IMR-90 (cell line): ENCODE data around the gene SDR9C7. TPM values are rescaled to one million over a fixed set of nuclear protein-coding genes. Genes with fewer than 3 reads are reported as not detected.

Experiments
- ATAC-seq: fragments of 200-7000 bp; cut with Tn5 transposase; 2 replicates; pipeline ENCODE4 v1.9.1; 2020; ENCODE audit warnings: low read depth, mild to moderate bottlenecking, moderate library complexity
- BruUV-seq: library from RNA; stranded (reverse); fragments of 400-500 nt; replicated peaks from 2 replicates; lab custom pipeline; 2021; lab: Mats Ljungman, UMichigan
- CTCF ChIA-PET: fragments of 300-600 bp; formaldehyde crosslinking; extraction: SDS; loops from one replicate; lab custom pipeline; 2021; ENCODE audit warnings: antibody characterized with exemption; lab: Yijun Ruan, JAX
- POLR2A ChIA-PET: fragments of 300-600 bp; sonication (Branson Sonifier 250); formaldehyde crosslinking; loops from one replicate; lab custom pipeline; 2022; ENCODE audit warnings: antibody characterized with exemption; ENCODE audit not compliant: unreplicated experiment; lab: Charles Lee
- DNase-seq: peaks from one replicate; pipeline ENCODE4 v3.0.0; 2013
- H2AFZ ChIP-seq: replicated peaks from 2 replicates; pipeline ENCODE3; 2013; ENCODE audit warnings: low read length, mild to moderate bottlenecking; ENCODE audit not compliant: poor library complexity
- H2AK5ac ChIP-seq: 2 replicates; pipeline ENCODE4 v1.6.1; 2013; ENCODE audit warnings: low read depth, low read length, inconsistent platforms
- H2AK9ac ChIP-seq: replicated peaks from 2 replicates; pipeline ENCODE3; 2013; ENCODE audit warnings: mild to moderate bottlenecking, low read depth, low read length, moderate library complexity; ENCODE audit not compliant: poor library complexity
- H2BK120ac ChIP-seq: 2 replicates; pipeline ENCODE4 v1.6.1; 2013; ENCODE audit warnings: low read depth, low read length, inconsistent platforms
- H2BK15ac ChIP-seq: 3 replicates; pipeline ENCODE4 v1.6.1; 2013; ENCODE audit warnings: low read depth, low read length, inconsistent platforms
- H2BK20ac ChIP-seq: 2 replicates; pipeline ENCODE4 v1.6.1; 2013; ENCODE audit warnings: low read depth, mild to moderate bottlenecking, inconsistent platforms, low read length, moderate library complexity
- H2BK5ac ChIP-seq: 2 replicates; pipeline ENCODE4 v1.6.1; 2013; ENCODE audit warnings: mild to moderate bottlenecking, low read depth, low read length, inconsistent platforms; ENCODE audit not compliant: poor library complexity, severe bottlenecking
- H3K14ac ChIP-seq: replicated peaks from 2 replicates; pipeline ENCODE4 v1.6.1; 2013; ENCODE audit warnings: low read depth, low read length, inconsistent platforms
- H3K18ac ChIP-seq: 2 replicates; pipeline ENCODE4 v1.6.1; 2013; ENCODE audit warnings: low read depth, low read length, control low read depth
- H3K23ac ChIP-seq: 2 replicates; pipeline ENCODE4 v1.6.1; 2013; ENCODE audit warnings: low read depth, low read length, inconsistent platforms
- H3K27ac ChIP-seq: 2 replicates; pipeline ENCODE4 v1.5.1; 2013; ENCODE audit warnings: mild to moderate bottlenecking, control low read depth, low read length; ENCODE audit not compliant: insufficient read depth
- H3K27me3 ChIP-seq: 2 replicates; pipeline ENCODE4 v1.6.1; 2013; ENCODE audit warnings: low read length; ENCODE audit not compliant: control insufficient read depth, insufficient read depth
- H3K36me3 ChIP-seq: 2 replicates; pipeline ENCODE4 v1.6.1; 2013; ENCODE audit warnings: low read length, mixed read lengths; ENCODE audit not compliant: control insufficient read depth, insufficient read depth
- H3K4ac ChIP-seq: 2 replicates; pipeline ENCODE4 v1.6.1; 2013; ENCODE audit warnings: low read depth, low read length, inconsistent platforms
- H3K4me1 ChIP-seq: 2 replicates; pipeline ENCODE4 v1.6.1; 2013; ENCODE audit warnings: low read length, mixed read lengths; ENCODE audit not compliant: control insufficient read depth, insufficient read depth
- H3K4me2 ChIP-seq: 2 replicates; pipeline ENCODE4 v1.6.1; 2013; ENCODE audit warnings: low read depth, mild to moderate bottlenecking, control low read depth, low read length, moderate library complexity
- H3K4me3 ChIP-seq: 2 replicates; pipeline ENCODE4 v1.5.1; 2013; ENCODE audit warnings: low read depth, mild to moderate bottlenecking, control low read depth, low read length, moderate library complexity; ENCODE audit not compliant: insufficient read depth
- H3K56ac ChIP-seq: 2 replicates; pipeline ENCODE4 v1.6.1; 2013; ENCODE audit warnings: low read length, inconsistent platforms; ENCODE audit not compliant: insufficient read depth; ENCODE audit errors: extremely low read depth
- H3K79me1 ChIP-seq, 2 experiments: 2 replicates each; pipeline ENCODE4 v1.6.1; 2013; ENCODE audit warnings: low read length in 2 of 2, inconsistent platforms in 1 of 2, low read depth in 1 of 2
- H3K9ac ChIP-seq: 2 replicates; pipeline ENCODE4 v1.6.1; 2013; ENCODE audit warnings: low read depth, low read length, control low read depth
- H3K9me1 ChIP-seq: 2 replicates; pipeline ENCODE4 v1.6.1; 2013; ENCODE audit warnings: low read length, inconsistent platforms; ENCODE audit not compliant: insufficient read depth
- H3K9me3 ChIP-seq: 2 replicates; pipeline ENCODE4 v1.6.1; 2013; ENCODE audit warnings: low read length; ENCODE audit not compliant: control insufficient read depth, insufficient read depth
- H4K20me1 ChIP-seq: 2 replicates; pipeline ENCODE4 v1.6.1; 2013; ENCODE audit warnings: low read length, inconsistent platforms; ENCODE audit not compliant: insufficient read depth
- H4K5ac ChIP-seq: 2 replicates; pipeline ENCODE4 v1.6.1; 2013; ENCODE audit warnings: mild to moderate bottlenecking, low read depth, low read length, control low read depth
- H4K8ac ChIP-seq, 2 experiments: 2 replicates each; pipeline ENCODE4 v1.6.1; 2013; ENCODE audit warnings: low read depth in 2 of 2, low read length in 2 of 2, control low read depth in 1 of 2, inconsistent platforms in 1 of 2
- H4K91ac ChIP-seq: 2 replicates; pipeline ENCODE4 v1.6.1; 2013; ENCODE audit warnings: low read depth, low read length, inconsistent platforms; ENCODE audit not compliant: insufficient read depth
- BHLHE40 ChIP-seq: fragments of 150-350 bp; IDR thresholded peaks from 2 replicates; pipeline ENCODE4 v1.6.1; 2016; ENCODE audit warnings: mild to moderate bottlenecking, low read depth, low read length
- CEBPB ChIP-seq: IDR thresholded peaks from 2 replicates; pipeline ENCODE4 v1.6.1; 2012; ENCODE audit warnings: low read depth, low read length, improper control_type of control experiment
- CHD1 ChIP-seq: IDR thresholded peaks from 2 replicates; pipeline ENCODE4 v1.6.1; 2012; ENCODE audit warnings: low read depth, low read length, improper control_type of control experiment
- FOS ChIP-seq: fragments of 150-350 bp; IDR thresholded peaks from 2 replicates; pipeline ENCODE4 v1.6.1; 2016; ENCODE audit warnings: low read depth, low read length
- MAZ ChIP-seq: IDR thresholded peaks from 2 replicates; pipeline ENCODE4 v1.6.1; 2012; ENCODE audit warnings: low read depth, mild to moderate bottlenecking, low read length, improper control_type of control experiment, moderate library complexity, borderline replicate concordance
- MXI1 ChIP-seq: IDR thresholded peaks from 2 replicates; pipeline ENCODE4 v1.6.1; 2012; ENCODE audit warnings: low read depth, mild to moderate bottlenecking, low read length, moderate library complexity, borderline replicate concordance
- NFE2L2 ChIP-seq: fragments of 150-350 bp; IDR thresholded peaks from 2 replicates; pipeline ENCODE4 v1.6.1; 2016; ENCODE audit warnings: low read depth, mild to moderate bottlenecking, low read length
- POLR2A ChIP-seq: IDR thresholded peaks from 2 replicates; pipeline ENCODE4 v1.6.1; 2012; ENCODE audit warnings: mild to moderate bottlenecking, low read depth, low read length
- RAD21 ChIP-seq: IDR thresholded peaks from 2 replicates; pipeline ENCODE4 v1.6.1; 2012; ENCODE audit warnings: low read length, improper control_type of control experiment
- RCOR1 ChIP-seq: IDR thresholded peaks from 2 replicates; pipeline ENCODE4 v1.6.1; 2012; ENCODE audit warnings: mild to moderate bottlenecking, low read length, improper control_type of control experiment; ENCODE audit not compliant: insufficient replicate concordance
- RFX5 ChIP-seq: IDR thresholded peaks from 2 replicates; pipeline ENCODE4 v1.8.0; 2012; ENCODE audit warnings: low read depth, mild to moderate bottlenecking, low read length, moderate library complexity
- SMC3 ChIP-seq: fragments of 150-350 bp; IDR thresholded peaks from 2 replicates; pipeline ENCODE4 v1.6.1; 2016; ENCODE audit warnings: low read depth, mild to moderate bottlenecking, antibody characterized with exemption, low read length, moderate library complexity
- USF2 ChIP-seq: fragments of 150-350 bp; IDR thresholded peaks from 2 replicates; pipeline ENCODE4 v1.6.1; 2017; ENCODE audit warnings: mild to moderate bottlenecking, antibody characterized with exemption, low read length, low read depth
- WGBS, 2 experiments: methylation state at CpG; one replicate each; pipeline versions ENCODE4 v1.1.5 to v1.1.7; 2013; ENCODE audit warnings: missing lambda C conversion rate in 2 of 2; ENCODE audit not compliant: insufficient read length in 1 of 2; ENCODE audit errors: extremely low coverage in 2 of 2; 5-methylcytosine and 5-hydroxymethylcytosine counted together
- dilution Hi-C: fragments of 300-500 bp; cut with HindIII; formaldehyde crosslinking; loops from one replicate; pipeline ENCODE4 v1.14.3; 2018; ENCODE audit warnings: low sequenced_read_pairs; ENCODE audit not compliant: unreplicated experiment
- in situ Hi-C: fragments of 300-500 bp; cut with MboI; formaldehyde crosslinking; loops from 3 replicates; pipeline ENCODE4 v1.14.3; 2019; ENCODE audit warnings: low sequenced_read_pairs, inconsistent platforms, mixed read lengths
- intact Hi-C: fragments of 100-400 bp; cut with micrococcal nuclease; formaldehyde crosslinking; loops from 2 replicates; pipeline ENCODE4 v1.10.0; 2022
- polyA plus RNA-seq, 3 experiments: library from polyadenylated mRNA; depleted of rRNA; stranded (reverse); fragments of >200 nt; gene quantifications; 2 replicates each; pipeline ENCODE4 v1.2.3, GENCODE V29; 2012; ENCODE audit warnings: low replicate concordance in 1 of 3
- total RNA-seq: library from RNA; depleted of rRNA; stranded (reverse); fragments of >200 nt; gene quantifications from 2 replicates; pipeline ENCODE4 v1.2.3, GENCODE V29; 2012
- TF ChIP-seq, protein P1 (sequence below): fragments of 150-350 bp; IDR thresholded peaks from 2 replicates; pipeline ENCODE4 v1.6.1; 2016; ENCODE audit warnings: low read depth, mild to moderate bottlenecking, low read length, moderate library complexity, borderline replicate concordance
- TF ChIP-seq, protein P2 (sequence below): conservative IDR thresholded peaks from 2 replicates; pipeline ENCODE4 v1.5.1; 2012; ENCODE audit warnings: mild to moderate bottlenecking, low read depth, low read length, improper control_type of control experiment

The SDR9C7 gene
- total and polyA plus RNA-seq, 2 of the 4 experiments (the other 2 are of a cell fraction) = not detected

DNA sequence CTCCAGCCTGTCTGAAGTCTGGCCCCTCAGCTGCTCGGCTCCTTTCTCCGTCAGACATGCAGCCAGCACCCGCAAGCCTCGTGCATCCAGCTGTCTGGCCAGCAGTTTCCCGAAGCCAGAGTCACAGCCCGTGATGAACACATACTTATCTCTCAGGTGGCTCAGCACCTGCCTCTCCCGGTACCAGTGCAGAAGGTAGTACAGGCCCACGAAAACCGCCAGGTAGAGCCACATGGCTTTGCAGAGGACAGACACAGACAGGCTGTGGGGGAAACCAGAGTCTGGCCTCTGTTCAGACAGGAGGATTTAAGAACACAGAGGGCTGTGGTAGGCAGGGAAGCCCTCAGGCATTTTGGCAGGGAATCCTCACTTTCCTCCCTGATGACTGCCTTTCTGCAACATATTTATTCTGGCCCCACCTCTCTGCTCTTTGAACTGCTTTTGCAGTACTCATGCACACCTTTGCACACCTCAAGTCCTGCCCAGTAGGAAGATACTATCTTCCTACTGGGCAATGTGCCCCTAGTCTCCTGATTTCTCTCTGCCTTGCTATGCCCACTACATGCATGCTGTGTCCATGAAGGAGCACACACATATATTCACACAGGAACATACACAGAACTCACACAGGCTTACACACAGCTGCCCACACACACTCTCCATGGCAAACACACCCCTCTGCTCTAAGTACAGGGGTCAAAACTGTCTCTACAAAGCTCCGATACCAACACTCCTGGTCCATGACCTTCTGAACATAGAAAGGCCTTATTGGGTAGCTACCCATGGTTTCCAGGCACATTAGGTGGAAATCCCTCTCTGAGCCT, 23.2 kb upstream of the SDR9C7 start, which contains the start of gene RDH16:
Gene RDH16, minus strand, starts transcription at position 380 of the 824 bp plus-strand sequence. Its CDS starts 146 bp downstream, at position 234.
- H4K91ac ChIP-seq = no peak within 1 kb of the TSS
- no peak for TF ChIP-seq NFE2L2
- no peak for TF ChIP-seq FOS
- no peak for TF ChIP-seq MXI1
- TF ChIP-seq MAZ = no peak
- no peak for TF ChIP-seq SMC3
- TF ChIP-seq USF2 = no peak
- TF ChIP-seq POLR2A = no peak
- TF ChIP-seq, protein P1, sequence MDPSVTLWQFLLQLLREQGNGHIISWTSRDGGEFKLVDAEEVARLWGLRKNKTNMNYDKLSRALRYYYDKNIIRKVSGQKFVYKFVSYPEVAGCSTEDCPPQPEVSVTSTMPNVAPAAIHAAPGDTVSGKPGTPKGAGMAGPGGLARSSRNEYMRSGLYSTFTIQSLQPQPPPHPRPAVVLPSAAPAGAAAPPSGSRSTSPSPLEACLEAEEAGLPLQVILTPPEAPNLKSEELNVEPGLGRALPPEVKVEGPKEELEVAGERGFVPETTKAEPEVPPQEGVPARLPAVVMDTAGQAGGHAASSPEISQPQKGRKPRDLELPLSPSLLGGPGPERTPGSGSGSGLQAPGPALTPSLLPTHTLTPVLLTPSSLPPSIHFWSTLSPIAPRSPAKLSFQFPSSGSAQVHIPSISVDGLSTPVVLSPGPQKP = no peak
- no peak for TF ChIP-seq BHLHE40
- TF ChIP-seq RFX5 = no peak
- TF ChIP-seq, protein P2, sequence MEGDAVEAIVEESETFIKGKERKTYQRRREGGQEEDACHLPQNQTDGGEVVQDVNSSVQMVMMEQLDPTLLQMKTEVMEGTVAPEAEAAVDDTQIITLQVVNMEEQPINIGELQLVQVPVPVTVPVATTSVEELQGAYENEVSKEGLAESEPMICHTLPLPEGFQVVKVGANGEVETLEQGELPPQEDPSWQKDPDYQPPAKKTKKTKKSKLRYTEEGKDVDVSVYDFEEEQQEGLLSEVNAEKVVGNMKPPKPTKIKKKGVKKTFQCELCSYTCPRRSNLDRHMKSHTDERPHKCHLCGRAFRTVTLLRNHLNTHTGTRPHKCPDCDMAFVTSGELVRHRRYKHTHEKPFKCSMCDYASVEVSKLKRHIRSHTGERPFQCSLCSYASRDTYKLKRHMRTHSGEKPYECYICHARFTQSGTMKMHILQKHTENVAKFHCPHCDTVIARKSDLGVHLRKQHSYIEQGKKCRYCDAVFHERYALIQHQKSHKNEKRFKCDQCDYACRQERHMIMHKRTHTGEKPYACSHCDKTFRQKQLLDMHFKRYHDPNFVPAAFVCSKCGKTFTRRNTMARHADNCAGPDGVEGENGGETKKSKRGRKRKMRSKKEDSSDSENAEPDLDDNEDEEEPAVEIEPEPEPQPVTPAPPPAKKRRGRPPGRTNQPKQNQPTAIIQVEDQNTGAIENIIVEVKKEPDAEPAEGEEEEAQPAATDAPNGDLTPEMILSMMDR = no peak
- no peak for TF ChIP-seq RAD21
- TF ChIP-seq CEBPB = no peak
- TF ChIP-seq CHD1 = no peak
- TF ChIP-seq RCOR1 = no peak

More for the DNA sequence above, 23.2 kb upstream of the SDR9C7 start, which contains the start of gene RDH16:
- no peak within 1 kb of the TSS for H2BK15ac ChIP-seq
- no peaks in the 10 kb centered on the region for H3K36me3 ChIP-seq
- H3K4ac ChIP-seq = no peak within 1 kb of the TSS
- peaks cover 42% of the 10 kb centered on the region for H3K27me3 ChIP-seq
- H3K9me3 ChIP-seq = peaks cover 6% of the 10 kb centered on the region
- no peak within 1 kb of the TSS for H4K5ac ChIP-seq
- in situ Hi-C loops (no loop called here), dilution Hi-C loops (no loop called here), intact Hi-C loops (no loop called here)
- H3K9me1 ChIP-seq = 0 out of 2 replicates have a peak, but pooled peaks cover 5% of the 10 kb centered on the region
- no TSS peak for BruUV-seq
- H2BK20ac ChIP-seq = no peak within 1 kb of the TSS
- no peak within 1 kb of the TSS for H2BK5ac ChIP-seq
- no peak within 1 kb of the TSS for H2AK9ac ChIP-seq
- no peak within 1 kb of the TSS for H2BK120ac ChIP-seq
- H3K4me2 ChIP-seq = no peak within 1 kb of the TSS
- H4K20me1 ChIP-seq = no peaks in the 10 kb centered on the region
- H3K27ac ChIP-seq = no peak within 1 kb of the TSS
- CTCF ChIA-PET = no interaction called here
- POLR2A ChIA-PET = no interaction called here
- H3K56ac ChIP-seq = no peak within 1 kb of the TSS
- H3K23ac ChIP-seq = no peak within 1 kb of the TSS
- ATAC-seq (no peak), DNase-seq (no peak)
- no peaks in the 10 kb centered on the region for H3K4me1 ChIP-seq
- H2AFZ ChIP-seq = no peak within 1 kb of the TSS
- WGBS, 2 experiments = 49% methylated on average over 8 of the region's 10 CpGs; no CpG with 5 or more reads in 1 of the 2 experiments
- H3K79me1 ChIP-seq = no peaks in the 10 kb centered on the region
- H3K14ac ChIP-seq = no peak within 1 kb of the TSS
- H3K9ac ChIP-seq = no peak within 1 kb of the TSS
- H4K8ac ChIP-seq = no peak within 1 kb of the TSS
- H3K18ac ChIP-seq = no peak within 1 kb of the TSS
- H2AK5ac ChIP-seq = no peak within 1 kb of the TSS
- no peak within 1 kb of the TSS for H3K4me3 ChIP-seq
